CD8-positive, alpha-beta memory T cell (primary cell): Measurements from ENCODE around the gene GPR158. TPM values are rescaled to one million over a fixed set of nuclear protein-coding genes. Genes with fewer than 3 reads are reported as not detected.

Source experiments
- CTCF ChIA-PET: fragments of 350-600 bp; sonication (Branson Sonifier 250); formaldehyde crosslinking; loops from one replicate; lab custom pipeline; 2021; ENCODE audit warnings: antibody characterized with exemption; lab: Charles Lee
- POLR2A ChIA-PET: fragments of 350-600 bp; sonication (Branson Sonifier 250); formaldehyde crosslinking; loops from one replicate; lab custom pipeline; 2021; ENCODE audit warnings: antibody characterized with exemption; lab: Charles Lee
- DNase-seq, 5 donors: peaks; one replicate each; pipeline versions ENCODE4 v3.0.0 to v3.0.0-alpha.2; 2020 to 2022; ENCODE audit warnings: mixed read lengths in 1 of 5
- H3K27ac ChIP-seq: one replicate; pipeline ENCODE4 v1.7.0; 2013; ENCODE audit warnings: low read depth, mild to moderate bottlenecking, low read length, moderate library complexity
- H3K27me3 ChIP-seq: 2 replicates; pipeline ENCODE4 v1.7.0; 2013; ENCODE audit warnings: low read length, mild to moderate bottlenecking; ENCODE audit not compliant: insufficient read depth, poor library complexity, severe bottlenecking
- H3K36me3 ChIP-seq: 2 replicates; pipeline ENCODE4 v1.7.0; 2013; ENCODE audit warnings: mild to moderate bottlenecking, low read length, moderate library complexity; ENCODE audit not compliant: insufficient read depth
- H3K4me1 ChIP-seq: 2 replicates; pipeline ENCODE4 v1.7.0; 2013; ENCODE audit warnings: mild to moderate bottlenecking, low read length, moderate library complexity; ENCODE audit not compliant: insufficient read depth
- H3K4me3 ChIP-seq: 2 replicates; pipeline ENCODE4 v1.7.0; 2013; ENCODE audit warnings: mild to moderate bottlenecking, low read length
- H3K9me3 ChIP-seq: 2 replicates; pipeline ENCODE4 v1.7.0; 2013; ENCODE audit warnings: mild to moderate bottlenecking, low read length
- H3K27ac Mint-ChIP-seq, 8 donors: one replicate each; pipeline ENCODE4 v1.8.0; 2020 to 2021; ENCODE audit warnings: mixed read lengths in 8 of 8, mild to moderate bottlenecking in 6 of 8, inconsistent platforms in 3 of 8, moderate library complexity in 3 of 8
- H3K27me3 Mint-ChIP-seq, 2 donors: one replicate each; pipeline ENCODE4 v1.8.0; 2020 to 2021; ENCODE audit warnings: mixed read lengths in 2 of 2, mild to moderate bottlenecking in 1 of 2, moderate library complexity in 1 of 2
- H3K36me3 Mint-ChIP-seq, 3 donors: one replicate each; pipeline ENCODE4 v1.8.0; 2020 to 2021; ENCODE audit warnings: mixed read lengths in 3 of 3, inconsistent platforms in 1 of 3, mild to moderate bottlenecking in 1 of 3
- H3K4me1 Mint-ChIP-seq, 3 donors: one replicate each; pipeline ENCODE4 v1.8.0; 2020 to 2021; ENCODE audit warnings: mixed read lengths in 3 of 3, inconsistent platforms in 1 of 3, mild to moderate bottlenecking in 1 of 3
- H3K4me3 Mint-ChIP-seq, 7 donors: one replicate each; pipeline ENCODE4 v1.8.0; 2020 to 2021; ENCODE audit warnings: mixed read lengths in 7 of 7, mild to moderate bottlenecking in 6 of 7, moderate library complexity in 4 of 7, inconsistent platforms in 2 of 7
- H3K9me3 Mint-ChIP-seq, 5 donors: one replicate each; pipeline ENCODE4 v1.8.0; 2020 to 2022; ENCODE audit warnings: mixed read lengths in 5 of 5, mild to moderate bottlenecking in 3 of 5, moderate library complexity in 2 of 5, inconsistent platforms in 1 of 5
- polyA plus RNA-seq: library from polyadenylated mRNA; unstranded; fragments of 300-500 nt; fragmentation: Illumina TruSeq; gene quantifications from one replicate; pipeline ENCODE4 v1.2.3, GENCODE V29; 2021
- total RNA-seq, 2 experiments: library from RNA; stranded (reverse); gene quantifications; one replicate each; pipeline ENCODE4 v1.2.3, GENCODE V29; 2021

The GPR158 gene, protein sequence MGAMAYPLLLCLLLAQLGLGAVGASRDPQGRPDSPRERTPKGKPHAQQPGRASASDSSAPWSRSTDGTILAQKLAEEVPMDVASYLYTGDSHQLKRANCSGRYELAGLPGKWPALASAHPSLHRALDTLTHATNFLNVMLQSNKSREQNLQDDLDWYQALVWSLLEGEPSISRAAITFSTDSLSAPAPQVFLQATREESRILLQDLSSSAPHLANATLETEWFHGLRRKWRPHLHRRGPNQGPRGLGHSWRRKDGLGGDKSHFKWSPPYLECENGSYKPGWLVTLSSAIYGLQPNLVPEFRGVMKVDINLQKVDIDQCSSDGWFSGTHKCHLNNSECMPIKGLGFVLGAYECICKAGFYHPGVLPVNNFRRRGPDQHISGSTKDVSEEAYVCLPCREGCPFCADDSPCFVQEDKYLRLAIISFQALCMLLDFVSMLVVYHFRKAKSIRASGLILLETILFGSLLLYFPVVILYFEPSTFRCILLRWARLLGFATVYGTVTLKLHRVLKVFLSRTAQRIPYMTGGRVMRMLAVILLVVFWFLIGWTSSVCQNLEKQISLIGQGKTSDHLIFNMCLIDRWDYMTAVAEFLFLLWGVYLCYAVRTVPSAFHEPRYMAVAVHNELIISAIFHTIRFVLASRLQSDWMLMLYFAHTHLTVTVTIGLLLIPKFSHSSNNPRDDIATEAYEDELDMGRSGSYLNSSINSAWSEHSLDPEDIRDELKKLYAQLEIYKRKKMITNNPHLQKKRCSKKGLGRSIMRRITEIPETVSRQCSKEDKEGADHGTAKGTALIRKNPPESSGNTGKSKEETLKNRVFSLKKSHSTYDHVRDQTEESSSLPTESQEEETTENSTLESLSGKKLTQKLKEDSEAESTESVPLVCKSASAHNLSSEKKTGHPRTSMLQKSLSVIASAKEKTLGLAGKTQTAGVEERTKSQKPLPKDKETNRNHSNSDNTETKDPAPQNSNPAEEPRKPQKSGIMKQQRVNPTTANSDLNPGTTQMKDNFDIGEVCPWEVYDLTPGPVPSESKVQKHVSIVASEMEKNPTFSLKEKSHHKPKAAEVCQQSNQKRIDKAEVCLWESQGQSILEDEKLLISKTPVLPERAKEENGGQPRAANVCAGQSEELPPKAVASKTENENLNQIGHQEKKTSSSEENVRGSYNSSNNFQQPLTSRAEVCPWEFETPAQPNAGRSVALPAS (N-terminal part only)
- not detected for total RNA-seq
- polyA plus RNA-seq = not detected

DNA sequence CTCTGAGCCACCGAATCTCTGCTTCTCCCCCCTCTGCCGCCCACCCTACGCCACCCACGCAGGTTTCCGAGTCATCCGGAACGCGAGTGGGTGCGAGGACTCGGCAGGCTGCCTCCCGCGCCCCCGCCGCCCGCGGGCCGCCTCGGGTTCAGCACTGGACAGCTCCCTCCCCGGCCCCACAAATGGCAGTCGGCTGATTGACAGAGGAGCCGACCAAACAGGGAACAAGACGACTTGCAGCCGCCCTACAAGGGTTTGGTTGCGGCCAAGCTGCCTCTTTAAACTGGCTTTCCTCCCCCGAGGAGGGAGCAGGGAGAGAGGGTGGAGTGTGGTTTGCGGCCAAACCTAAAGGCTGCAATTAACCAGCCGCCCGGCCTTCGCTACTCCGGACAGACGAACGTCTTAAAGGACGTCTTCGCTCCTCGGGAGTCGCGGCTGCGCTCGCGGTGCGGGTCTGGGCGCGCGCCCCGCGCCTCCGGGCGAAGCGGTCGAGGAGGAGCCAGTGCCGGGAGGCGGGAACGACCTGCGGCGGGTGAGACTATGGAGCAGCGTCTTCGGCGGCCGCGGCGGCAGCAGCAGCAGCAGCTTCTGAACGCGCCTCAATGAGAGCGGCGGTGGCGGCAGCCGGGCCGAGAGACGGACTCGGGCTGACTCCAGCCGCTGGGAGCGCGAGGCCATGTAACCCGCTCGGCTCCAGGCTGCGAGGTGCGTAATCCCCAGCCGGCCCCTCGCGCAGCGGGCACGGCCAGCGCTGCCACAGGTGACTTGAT is at the start of gene GPR158:
TSS of gene GPR158 (plus strand) at position 541 of the 770 bp plus-strand sequence. CDS start 420 bp downstream, outside the sequence.
- H3K9me3 Mint-ChIP-seq = peaks cover 0 to 14% (median 8%) of the 10 kb centered on the region in 5 donors
- peaks cover 3 to 7% (median 4%) of the 10 kb centered on the region in 3 donors for H3K4me1 Mint-ChIP-seq
- no peak within 1 kb of the TSS for H3K4me3 ChIP-seq

GRCh38 chr10:25125201-25125611 is 49.6 kb upstream of the GPR158 start:
- Mint-ChIP-seq H3K4me3 (no peak overlapping the region), H3K27me3 (peaks cover 10 to 14% of the 10 kb centered on the region in 2 donors), H3K27ac (no peak overlapping the region), H3K36me3 (no peaks in the 10 kb centered on the region), H3K9me3 (peaks cover 0 to 7% (median 0%) of the 10 kb centered on the region in 5 donors), H3K4me1 (no peaks in the 10 kb centered on the region)
- no peak overlapping the region for H3K27ac ChIP-seq
- CTCF ChIA-PET = no interaction called here
- POLR2A ChIA-PET = no interaction called here
- no peaks in the 10 kb centered on the region for H3K4me1 ChIP-seq
- no peak overlapping the region for H3K4me3 ChIP-seq
- H3K9me3 ChIP-seq = no peaks in the 10 kb centered on the region
- H3K27me3 ChIP-seq = no peaks in the 10 kb centered on the region
- no peaks in the 10 kb centered on the region for H3K36me3 ChIP-seq
- no peak for DNase-seq

More for the DNA sequence above, at the start of gene GPR158:
- Mint-ChIP-seq H3K36me3 (peaks cover 0 to 1% (median 0%) of the 10 kb centered on the region in 3 donors), H3K4me3 (peak within 1 kb of the TSS in 3 of 7 donors; percentile 19 to 51 (median 29)), H3K27me3 (peaks cover 30 to 53% of the 10 kb centered on the region in 2 donors), H3K27ac (no peak within 1 kb of the TSS)
- no peak within 1 kb of the TSS for H3K27ac ChIP-seq
- CTCF ChIA-PET = no interaction called here
- no peaks in the 10 kb centered on the region for H3K9me3 ChIP-seq
- H3K4me1 ChIP-seq = no peaks in the 10 kb centered on the region
- peak in 3 of 5 donors; percentile 3 to 46 (median 18) for DNase-seq
- no peaks in the 10 kb centered on the region for H3K36me3 ChIP-seq
- POLR2A ChIA-PET = no interaction called here
- H3K27me3 ChIP-seq = peaks cover 23% of the 10 kb centered on the region

- peaks cover 0 to 3% (median 2%) of the 10 kb centered on the region in 3 donors for H3K36me3 Mint-ChIP-seq
- DNase-seq = no peak
- Histone ChIP-seq H3K36me3 (no peaks in the 10 kb centered on the region), H3K4me3 (no peak overlapping the region), H3K9me3 (no peaks in the 10 kb centered on the region), H3K4me1 (no peaks in the 10 kb centered on the region), H3K27ac (no peak overlapping the region), H3K27me3 (no peaks in the 10 kb centered on the region)
- ChIA-PET POLR2A (no interaction called here), CTCF (no interaction called here)
- H3K27me3 Mint-ChIP-seq = peaks cover 7 to 14% of the 10 kb centered on the region in 2 donors
- peaks cover 4 to 17% (median 9%) of the 10 kb centered on the region in 5 donors for H3K9me3 Mint-ChIP-seq
- H3K27ac Mint-ChIP-seq = no peak overlapping the region
- no peak overlapping the region for H3K4me3 Mint-ChIP-seq
- H3K4me1 Mint-ChIP-seq = no peaks in the 10 kb centered on the region
Measured at GRCh38 chr10:25129592-25129991, 45.2 kb upstream of the GPR158 start.

GRCh38 chr10:25130906-25131305 is 43.9 kb upstream of the GPR158 start:
- POLR2A ChIA-PET = no interaction called here
- CTCF ChIA-PET = no interaction called here
- H3K36me3 Mint-ChIP-seq = peaks cover 0 to 3% (median 2%) of the 10 kb centered on the region in 3 donors

DNA sequence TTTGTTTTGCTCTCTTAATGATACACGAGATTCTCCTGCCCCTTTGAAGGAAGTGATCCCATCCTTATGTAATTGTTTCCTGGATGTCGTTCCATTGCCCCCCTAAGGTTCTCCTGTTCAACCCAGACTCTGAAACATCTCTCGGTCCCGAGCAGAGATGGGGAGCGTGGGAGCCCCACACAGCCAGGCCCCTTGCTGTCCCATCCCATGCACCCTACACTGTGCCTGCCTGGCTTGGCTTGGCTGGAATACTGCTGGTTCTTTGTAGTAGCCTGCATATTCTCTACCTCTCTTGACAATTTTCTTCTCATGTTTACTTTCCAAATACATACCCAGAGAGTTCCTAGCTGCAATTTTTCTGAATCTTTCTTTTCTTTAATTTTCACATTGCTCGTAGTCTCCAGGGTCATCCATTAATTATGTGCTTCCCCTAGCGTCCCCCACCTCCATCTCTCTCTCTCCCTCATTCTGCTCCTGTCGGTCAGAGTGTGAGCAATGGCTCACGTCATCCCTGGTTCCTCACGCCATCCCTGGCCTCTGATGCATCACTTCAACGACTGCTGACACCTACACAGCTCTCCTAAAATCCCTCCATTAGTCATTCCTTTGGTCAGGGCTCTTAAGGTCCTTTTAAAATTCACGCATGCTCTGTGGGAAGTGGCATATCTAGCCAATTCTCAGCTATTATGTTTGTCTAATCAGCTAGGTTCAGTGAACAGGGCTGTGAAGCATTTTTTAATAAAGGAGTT is 32.5 kb upstream of the GPR158 start:
- no peak overlapping the region for H3K27ac Mint-ChIP-seq
- no peak for DNase-seq
- peaks cover 0 to 2% (median 2%) of the 10 kb centered on the region in 5 donors for H3K9me3 Mint-ChIP-seq
- no peaks in the 10 kb centered on the region for H3K4me1 Mint-ChIP-seq
- no peaks in the 10 kb centered on the region for H3K9me3 ChIP-seq
- ChIA-PET POLR2A (no interaction called here), CTCF (no interaction called here)
- H3K36me3 ChIP-seq = no peaks in the 10 kb centered on the region
- no peak overlapping the region for H3K4me3 Mint-ChIP-seq
- no peaks in the 10 kb centered on the region for H3K27me3 ChIP-seq
- no peaks in the 10 kb centered on the region for H3K36me3 Mint-ChIP-seq
- no peaks in the 10 kb centered on the region for H3K4me1 ChIP-seq
- peaks cover 3 to 7% of the 10 kb centered on the region in 2 donors for H3K27me3 Mint-ChIP-seq
- H3K4me3 ChIP-seq = no peak overlapping the region
- no peak overlapping the region for H3K27ac ChIP-seq

More at GRCh38 chr10:25130906-25131305, 43.9 kb upstream of the GPR158 start:
- peaks cover 3 to 19% (median 10%) of the 10 kb centered on the region in 5 donors for H3K9me3 Mint-ChIP-seq
- no peak for DNase-seq
- H3K27me3 Mint-ChIP-seq = peaks cover 5 to 11% of the 10 kb centered on the region in 2 donors
- Histone ChIP-seq H3K9me3 (no peaks in the 10 kb centered on the region), H3K4me3 (no peak overlapping the region), H3K27ac (no peak overlapping the region), H3K27me3 (no peaks in the 10 kb centered on the region), H3K4me1 (no peaks in the 10 kb centered on the region), H3K36me3 (no peaks in the 10 kb centered on the region)
- no peak overlapping the region for H3K4me3 Mint-ChIP-seq
- H3K4me1 Mint-ChIP-seq = no peaks in the 10 kb centered on the region
- H3K27ac Mint-ChIP-seq = no peak overlapping the region

GRCh38 chr10:25157650-25158049 is 17.2 kb upstream of the GPR158 start:
- no peaks in the 10 kb centered on the region for H3K4me1 Mint-ChIP-seq
- no peaks in the 10 kb centered on the region for H3K36me3 Mint-ChIP-seq
- Histone ChIP-seq H3K27ac (no peak overlapping the region), H3K4me1 (no peaks in the 10 kb centered on the region), H3K9me3 (no peaks in the 10 kb centered on the region), H3K36me3 (no peaks in the 10 kb centered on the region), H3K4me3 (no peak overlapping the region), H3K27me3 (no peaks in the 10 kb centered on the region)
- DNase-seq = no peak
- H3K9me3 Mint-ChIP-seq = peaks cover 0 to 5% (median 4%) of the 10 kb centered on the region in 5 donors
- H3K27ac Mint-ChIP-seq = no peak overlapping the region
- ChIA-PET POLR2A (no interaction called here), CTCF (no interaction called here)
- H3K4me3 Mint-ChIP-seq = no peak overlapping the region
- H3K27me3 Mint-ChIP-seq = peaks cover 0 to 5% of the 10 kb centered on the region in 2 donors

- no peaks in the 10 kb centered on the region for H3K9me3 ChIP-seq
- peaks cover 0 to 6% (median 2%) of the 10 kb centered on the region in 5 donors for H3K9me3 Mint-ChIP-seq
- no peak overlapping the region for H3K27ac ChIP-seq
- no peaks in the 10 kb centered on the region for H3K36me3 Mint-ChIP-seq
- H3K4me3 Mint-ChIP-seq = no peak overlapping the region
- H3K4me3 ChIP-seq = no peak overlapping the region
- ChIA-PET CTCF (no interaction called here), POLR2A (no interaction called here)
- H3K27me3 ChIP-seq = no peaks in the 10 kb centered on the region
- peaks cover 1 to 5% of the 10 kb centered on the region in 2 donors for H3K27me3 Mint-ChIP-seq
- H3K27ac Mint-ChIP-seq = no peak overlapping the region
- H3K4me1 Mint-ChIP-seq = no peaks in the 10 kb centered on the region
- DNase-seq = no peak
- no peaks in the 10 kb centered on the region for H3K36me3 ChIP-seq
- H3K4me1 ChIP-seq = no peaks in the 10 kb centered on the region
Measured at GRCh38 chr10:25159591-25159990, 15.2 kb upstream of the GPR158 start.
